ENCODE results near the gene DTNB.

DTNB gene

GRCh38 chr2:25561136-25561850, 112.1 kb downstream of the DTNB start:
- Histone ChIP-seq H3K27me3 (ENCODE audit: low read depth, low read length) (peaks cover 10% of the 10 kb centered on the region), H3K4me2 (ENCODE audit: low read length) (peak overlapping the region; percentile 44), H4K20me1 (ENCODE audit: insufficient read depth, low read length) (no peaks in the 10 kb centered on the region), H3K4me3 (ENCODE audit: low read length) (no peak overlapping the region), H3K9me3 (ENCODE audit: insufficient read depth, low read length) (0 out of 2 replicates have a peak, but pooled peaks cover 5% of the 10 kb centered on the region), H3K9ac (ENCODE audit: low read length) (no peak overlapping the region), H3K79me2 (ENCODE audit: low read length) (no peaks in the 10 kb centered on the region), H3K27ac (ENCODE audit: low read length) (no peak overlapping the region), H2AFZ (ENCODE audit: low read depth, low read length) (no peak overlapping the region), H3K36me3 (replicated peaks; ENCODE audit: low read depth, low read length) (peaks cover 5% of the 10 kb centered on the region), H3K4me1 (ENCODE audit: low read length) (peaks cover 81% of the 10 kb centered on the region)
- TF ChIP-seq CTCF (IDR thresholded peaks at IDR 0.05; ENCODE audit: low read depth, low read length) = no peak
- TF ChIP-seq EZH2phosphoT487 (IDR thresholded peaks at IDR 0.05; ENCODE audit: low read depth) = no peak

- no peak overlapping the region for H3K4me3 ChIP-seq (ENCODE audit: low read length)
- H3K36me3 ChIP-seq (replicated peaks; ENCODE audit: low read depth, low read length) = peaks cover 5% of the 10 kb centered on the region
- H3K9ac ChIP-seq (ENCODE audit: low read length) = no peak overlapping the region
- no peaks in the 10 kb centered on the region for H3K79me2 ChIP-seq (ENCODE audit: low read length)
- no peak overlapping the region for H3K27ac ChIP-seq (ENCODE audit: low read length)
- H3K4me1 ChIP-seq (ENCODE audit: low read length) = peaks cover 60% of the 10 kb centered on the region
- no peaks in the 10 kb centered on the region for H4K20me1 ChIP-seq (ENCODE audit: insufficient read depth, low read length)
- peaks cover 10% of the 10 kb centered on the region for H3K27me3 ChIP-seq (ENCODE audit: low read depth, low read length)
- H2AFZ ChIP-seq (ENCODE audit: low read depth, low read length) = no peak overlapping the region
- H3K4me2 ChIP-seq (ENCODE audit: low read length) = peak overlapping the region; percentile 69
- TF ChIP-seq CTCF (IDR thresholded peaks at IDR 0.05; ENCODE audit: low read depth, low read length) = no peak
- TF ChIP-seq EZH2phosphoT487 (IDR thresholded peaks at IDR 0.05; ENCODE audit: low read depth) = no peak
- H3K9me3 ChIP-seq (ENCODE audit: insufficient read depth, low read length) = 0 out of 2 replicates have a peak, but pooled peaks cover 5% of the 10 kb centered on the region
Measured at GRCh38 chr2:25559148-25559547, 114.2 kb downstream of the DTNB start.

GRCh38 chr2:25558262-25558661, 115.1 kb downstream of the DTNB start:
- Histone ChIP-seq H3K4me1 (ENCODE audit: low read length) (peaks cover 52% of the 10 kb centered on the region), H3K27me3 (ENCODE audit: low read depth, low read length) (peaks cover 10% of the 10 kb centered on the region), H3K27ac (ENCODE audit: low read length) (peak overlapping the region; percentile 4; the same call in 1 of the 2 replicates), H2AFZ (ENCODE audit: low read depth, low read length) (no peak overlapping the region), H3K4me3 (ENCODE audit: low read length) (peak overlapping the region; percentile 49), H3K4me2 (ENCODE audit: low read length) (peak overlapping the region; percentile 69), H3K79me2 (ENCODE audit: low read length) (no peaks in the 10 kb centered on the region), H3K36me3 (replicated peaks; ENCODE audit: low read depth, low read length) (peaks cover 4% of the 10 kb centered on the region), H3K9me3 (ENCODE audit: insufficient read depth, low read length) (0 out of 2 replicates have a peak, but pooled peaks cover 2% of the 10 kb centered on the region), H3K9ac (ENCODE audit: low read length) (no peak overlapping the region), H4K20me1 (ENCODE audit: insufficient read depth, low read length) (no peaks in the 10 kb centered on the region)
- TF ChIP-seq EZH2phosphoT487 (IDR thresholded peaks at IDR 0.05; ENCODE audit: low read depth) (no peak), CTCF (IDR thresholded peaks at IDR 0.05; ENCODE audit: low read depth, low read length) (no peak)

GRCh38 chr2:25557179-25558036, 116.0 kb downstream of the DTNB start:
- Histone ChIP-seq H3K36me3 (replicated peaks; ENCODE audit: low read depth, low read length) (no peaks in the 10 kb centered on the region), H3K27me3 (ENCODE audit: low read depth, low read length) (peaks cover 10% of the 10 kb centered on the region), H3K9ac (ENCODE audit: low read length) (no peak overlapping the region), H3K4me2 (ENCODE audit: low read length) (peak overlapping the region; percentile 69), H4K20me1 (ENCODE audit: insufficient read depth, low read length) (no peaks in the 10 kb centered on the region), H3K27ac (ENCODE audit: low read length) (peak overlapping the region; percentile 4; the same call in 1 of the 2 replicates), H3K9me3 (ENCODE audit: insufficient read depth, low read length) (no peaks in the 10 kb centered on the region), H2AFZ (ENCODE audit: low read depth, low read length) (no peak overlapping the region), H3K79me2 (ENCODE audit: low read length) (no peaks in the 10 kb centered on the region), H3K4me1 (ENCODE audit: low read length) (peaks cover 43% of the 10 kb centered on the region), H3K4me3 (ENCODE audit: low read length) (peak overlapping the region; percentile 49)
- TF ChIP-seq CTCF (IDR thresholded peaks at IDR 0.05; ENCODE audit: low read depth, low read length) = no peak
- TF ChIP-seq EZH2phosphoT487 (IDR thresholded peaks at IDR 0.05; ENCODE audit: low read depth) = no peak
